TTC549 (cell line): ENCODE data around the gene PI4KA.
A peak's percentile ranks its signal among the peaks of the same experiment; 100 is the strongest.
"Not testable (repeated sequence)": the region's sequence is repeated elsewhere in the genome, so short reads cannot be mapped to it uniquely, and the experiment has no call there.

ENCODE experiments used
- FAIRE-seq: peaks from 2 replicates; lab custom pipeline; 2012; peaks lifted over from hg19 to GRCh38; lab: Jason Lieb, UNC

PI4KA gene

GRCh38 chr22:20748082-20748481 lies 110.5 kb downstream of the PI4KA start:
- no peak for FAIRE-seq

GRCh38 chr22:20747223-20747622 lies 111.4 kb downstream of the PI4KA start:
- no peak for FAIRE-seq

- FAIRE-seq: no peak
Observed at GRCh38 chr22:20746431-20747189, 112.0 kb downstream of the PI4KA start.

GRCh38 chr22:20745119-20745518 lies 113.5 kb downstream of the PI4KA start:
- FAIRE-seq: no peak

GRCh38 chr22:20744456-20744855 lies 114.2 kb downstream of the PI4KA start:
- no peak for FAIRE-seq

GRCh38 chr22:20742764-20743163 lies 115.8 kb downstream of the PI4KA start:
- no peak for FAIRE-seq

- FAIRE-seq: peak; percentile 31
Observed at GRCh38 chr22:20741634-20742581, 116.7 kb downstream of the PI4KA start.

GRCh38 chr22:20741008-20741633 lies 117.5 kb downstream of the PI4KA start:
- FAIRE-seq: no peak

GRCh38 chr22:20740222-20740951 lies 118.2 kb downstream of the PI4KA start:
- FAIRE-seq: no peak

GRCh38 chr22:20738394-20739089 lies 120.1 kb downstream of the PI4KA start:
- FAIRE-seq: no peak

- not testable (repeated sequence) for FAIRE-seq
Observed at GRCh38 chr22:20736891-20737290, 121.7 kb downstream of the PI4KA start.

GRCh38 chr22:20735356-20736162 lies 123.1 kb downstream of the PI4KA start:
- FAIRE-seq: not testable (repeated sequence)

GRCh38 chr22:20732431-20732830 lies 126.2 kb downstream of the PI4KA start:
- not testable (repeated sequence) for FAIRE-seq

GRCh38 chr22:20729194-20729593 lies 129.4 kb downstream of the PI4KA start:
- no peak for FAIRE-seq

GRCh38 chr22:20728523-20729190 lies 130.0 kb downstream of the PI4KA start:
- FAIRE-seq: no peak

GRCh38 chr22:20727118-20728015 lies 131.2 kb downstream of the PI4KA start:
- FAIRE-seq: no peak

GRCh38 chr22:20725987-20726558 lies 132.5 kb downstream of the PI4KA start:
- no peak for FAIRE-seq

GRCh38 chr22:20724676-20725454 lies 133.7 kb downstream of the PI4KA start:
- FAIRE-seq: no peak
